OCI-LY7 (cell line): ENCODE measurements around the gene DUSP9.

Experiments
- CTCF ChIP-seq: fragments of 200-600 bp; sonication (generic); conservative IDR thresholded peaks from 2 replicates; pipeline ENCODE4 v1.5.1; 2014; ENCODE audit warnings: mild to moderate bottlenecking, antibody characterized with exemption, low read length, moderate library complexity, mixed read lengths
- EZH2phosphoT487 ChIP-seq: fragments of 200-600 bp; sonication (generic); IDR thresholded peaks from 2 replicates; pipeline ENCODE4 v1.6.1; 2018; ENCODE audit warnings: low read depth, borderline replicate concordance, mild to moderate bottlenecking, mixed run types, antibody characterized with exemption, low read length, moderate library complexity, mixed read lengths

DNA sequence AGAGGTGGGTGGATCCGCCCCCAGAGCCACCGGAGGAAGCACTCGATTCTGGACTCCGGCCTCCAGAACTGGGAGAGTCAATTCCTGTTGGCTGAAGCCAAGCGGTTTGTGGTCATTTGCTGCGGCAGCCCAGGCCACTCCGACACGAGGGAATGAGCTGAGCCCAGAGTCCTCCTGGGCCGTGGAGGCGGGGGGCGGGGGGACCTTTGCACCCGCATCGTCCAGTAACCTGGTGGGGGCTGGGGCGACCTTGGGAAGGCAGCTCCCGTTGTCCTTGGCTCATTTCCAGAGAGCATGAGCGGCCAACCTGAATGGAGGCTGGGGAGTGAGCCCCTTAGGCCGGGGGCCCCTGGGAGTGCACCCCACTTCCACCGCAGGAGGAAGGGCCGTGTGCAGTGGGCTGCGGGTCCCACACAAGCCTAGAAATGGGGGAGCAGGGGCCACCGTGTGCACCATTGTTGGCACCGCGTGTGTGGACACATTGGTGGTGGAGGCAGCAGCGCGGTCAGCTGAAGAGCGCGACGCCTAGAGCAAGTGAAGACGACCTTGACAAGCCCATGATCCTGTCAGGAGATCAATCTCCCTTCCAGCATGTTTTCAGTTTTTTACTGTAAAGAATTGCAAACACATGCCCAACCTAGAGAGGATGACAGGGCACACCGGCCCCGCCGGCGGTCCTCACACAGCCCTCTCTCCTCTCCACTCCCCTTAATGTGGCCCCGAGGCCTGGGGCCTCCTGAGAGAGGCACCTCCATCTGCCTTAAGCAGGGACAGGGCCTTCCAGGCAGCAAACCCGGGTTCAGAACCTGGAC lies 19.9 kb upstream of the DUSP9 start:
- TF ChIP-seq CTCF: no peak
- no peak for TF ChIP-seq EZH2phosphoT487
